Common myeloid progenitor, CD34-positive (primary cell): ENCODE measurements around the gene FRG2.
A peak's percentile ranks its signal among the peaks of the same experiment; 100 is the strongest.
"Not testable (repeated sequence)": the region's sequence is repeated elsewhere in the genome, so short reads cannot be mapped to it uniquely, and the experiment has no call there.

ENCODE experiments used
- CTCF ChIA-PET: fragments of 350-600 bp; sonication (Branson Sonifier 250); formaldehyde crosslinking; loops from one replicate; lab custom pipeline; 2021; ENCODE audit warnings: antibody characterized with exemption; lab: Charles Lee
- POLR2A ChIA-PET: fragments of 350-600 bp; sonication (Branson Sonifier 250); formaldehyde crosslinking; loops from one replicate; lab custom pipeline; 2021; ENCODE audit warnings: antibody characterized with exemption; lab: Charles Lee
- DNase-seq, 3 donors: peaks; one replicate each; pipeline versions ENCODE4 v3.0.0 to v3.0.0-alpha.2; 2013
- H3K27ac ChIP-seq, 2 experiments: 1 replicate in 1 of 2; 2 replicates in 1 of 2; pipeline ENCODE4 v1.7.0; 2013; ENCODE audit warnings: inconsistent platforms in 2 of 2, low read length in 2 of 2, mild to moderate bottlenecking in 2 of 2, low read depth in 1 of 2, moderate library complexity in 1 of 2; ENCODE audit not compliant: severe bottlenecking in 2 of 2, insufficient read depth in 1 of 2, poor library complexity in 1 of 2
- H3K27me3 ChIP-seq, 5 experiments: replicated peaks in 2 of 5; 1 replicate in 3 of 5; 2 replicates in 2 of 5; pipeline versions ENCODE4 v1.6.1 to v1.7.0; 2013; ENCODE audit warnings: low read length in 4 of 5, mild to moderate bottlenecking in 2 of 5, moderate library complexity in 2 of 5, inconsistent platforms in 1 of 5; ENCODE audit not compliant: insufficient read depth in 5 of 5, control insufficient read depth in 4 of 5
- H3K36me3 ChIP-seq, 4 experiments: 1 replicate in 2 of 4; 2 replicates in 2 of 4; pipeline versions ENCODE4 v1.6.1 to v1.7.0; 2013; ENCODE audit warnings: low read length in 3 of 4, control low read depth in 1 of 4, mild to moderate bottlenecking in 1 of 4; ENCODE audit not compliant: control insufficient read depth in 4 of 4, insufficient read depth in 4 of 4
- H3K4me1 ChIP-seq, 4 experiments: 1 replicate in 3 of 4; 2 replicates in 1 of 4; pipeline versions ENCODE4 v1.6.1 to v1.7.1; 2013; ENCODE audit warnings: low read length in 3 of 4, mild to moderate bottlenecking in 3 of 4, control low read depth in 1 of 4, inconsistent platforms in 1 of 4, moderate library complexity in 1 of 4; ENCODE audit not compliant: control insufficient read depth in 4 of 4, insufficient read depth in 4 of 4; ENCODE audit errors: control extremely low read depth in 1 of 4
- H3K4me3 ChIP-seq, 7 experiments: 1 replicate in 4 of 7; 2 replicates in 3 of 7; pipeline versions ENCODE4 v1.5.1 to v1.7.0; 2013; ENCODE audit warnings: mild to moderate bottlenecking in 7 of 7, low read length in 6 of 7, moderate library complexity in 6 of 7, inconsistent platforms in 2 of 7, low read depth in 2 of 7, control low read depth in 1 of 7; ENCODE audit not compliant: insufficient read depth in 4 of 7, control insufficient read depth in 1 of 7; ENCODE audit errors: extremely low read depth in 1 of 7
- H3K9me3 ChIP-seq, 5 experiments: 1 replicate in 4 of 5; 2 replicates in 1 of 5; pipeline versions ENCODE4 v1.6.1 to v1.7.1; 2013; ENCODE audit warnings: low read length in 4 of 5, mild to moderate bottlenecking in 2 of 5, inconsistent platforms in 1 of 5, low read depth in 1 of 5, moderate library complexity in 1 of 5; ENCODE audit not compliant: control insufficient read depth in 4 of 5, insufficient read depth in 2 of 5; ENCODE audit errors: control extremely low read depth in 1 of 5
- WGBS: methylation state at CpG from one replicate; pipeline ENCODE4 v1.1.5; 2013; ENCODE audit not compliant: insufficient coverage; 5-methylcytosine and 5-hydroxymethylcytosine counted together

Gene FRG2

GRCh38 chr4:190019859-190020463 is 7.1 kb downstream of the FRG2 start:
- H3K4me3 ChIP-seq, H3K36me3 ChIP-seq, CTCF ChIA-PET, H3K27ac ChIP-seq, POLR2A ChIA-PET: not testable (repeated sequence)
- 20% methylated on average over 22 of the region's 29 CpGs for WGBS
- DNase-seq, result peak in 1 of 3 donors; percentile 11
- peaks cover 0 to 19% (median 2%) of the 10 kb centered on the region in 5 experiments for H3K9me3 ChIP-seq
- peaks cover 0 to 33% (median 12%) of the 10 kb centered on the region in 4 experiments for H3K4me1 ChIP-seq
- H3K27me3 ChIP-seq, result peaks cover 0 to 70% (median 36%) of the 10 kb centered on the region in 5 experiments

- ChIA-PET POLR2A (no interaction called here), CTCF (no interaction called here)
- Histone ChIP-seq H3K9me3 (peaks cover 0 to 19% (median 2%) of the 10 kb centered on the region in 5 experiments), H3K4me1 (peaks cover 0 to 37% (median 17%) of the 10 kb centered on the region in 4 experiments), H3K4me3 (peak overlapping the region in 1 of 7 experiments; percentile 8), H3K36me3 (no peaks in the 10 kb centered on the region), H3K27me3 (peaks cover 0 to 77% (median 36%) of the 10 kb centered on the region in 5 experiments), H3K27ac (no peak overlapping the region)
- 8% methylated on average over 49 of the region's 57 CpGs for WGBS
- peak in 1 of 3 donors; percentile 20 for DNase-seq
These were observed 7.8 kb downstream of the FRG2 start for GRCh38 chr4:190019023-190019858.

GRCh38 chr4:190018201-190018920 is 8.7 kb downstream of the FRG2 start:
- peaks cover 0 to 19% (median 5%) of the 10 kb centered on the region in 5 experiments for H3K9me3 ChIP-seq
- CTCF ChIA-PET, result no interaction called here
- no peak for DNase-seq
- POLR2A ChIA-PET, result no interaction called here
- no peak overlapping the region for H3K27ac ChIP-seq
- H3K4me3 ChIP-seq, result no peak overlapping the region
- no peaks in the 10 kb centered on the region for H3K36me3 ChIP-seq
- 16% methylated on average over 23 of the region's 38 CpGs for WGBS
- peaks cover 0 to 37% (median 17%) of the 10 kb centered on the region in 4 experiments for H3K4me1 ChIP-seq
- peaks cover 0 to 82% (median 33%) of the 10 kb centered on the region in 5 experiments for H3K27me3 ChIP-seq

- 11% methylated on average over 59 of the region's 62 CpGs for WGBS
- Histone ChIP-seq H3K9me3 (peaks cover 0 to 18% (median 5%) of the 10 kb centered on the region in 5 experiments), H3K27me3 (peaks cover 0 to 86% (median 33%) of the 10 kb centered on the region in 5 experiments), H3K4me3 (peak overlapping the region in 1 of 7 experiments; percentile 10), H3K27ac (no peak overlapping the region), H3K36me3 (no peaks in the 10 kb centered on the region), H3K4me1 (peaks cover 0 to 35% (median 17%) of the 10 kb centered on the region in 4 experiments)
- CTCF ChIA-PET, result no interaction called here
- DNase-seq, result peak in 1 of 3 donors; percentile 26
- POLR2A ChIA-PET, result no interaction called here
These were observed 9.5 kb downstream of the FRG2 start for GRCh38 chr4:190017357-190018200.

GRCh38 chr4:190016369-190017289 is 10.4 kb downstream of the FRG2 start:
- peaks cover 0 to 94% (median 35%) of the 10 kb centered on the region in 5 experiments for H3K27me3 ChIP-seq
- 14% methylated on average over 14 of the region's 43 CpGs for WGBS
- ChIA-PET CTCF (no interaction called here), POLR2A (no interaction called here)
- H3K4me3 ChIP-seq, result no peak overlapping the region
- peaks cover 0 to 35% (median 17%) of the 10 kb centered on the region in 4 experiments for H3K4me1 ChIP-seq
- no peaks in the 10 kb centered on the region for H3K36me3 ChIP-seq
- peak in 1 of 3 donors; percentile 13 for DNase-seq
- H3K27ac ChIP-seq, result no peak overlapping the region
- H3K9me3 ChIP-seq, result peaks cover 0 to 16% (median 5%) of the 10 kb centered on the region in 5 experiments
